PFSK-1 (cell line): ENCODE data around the gene CARS2.

ENCODE experiments used
- POLR2AphosphoS5 ChIP-seq: IDR thresholded peaks from 2 replicates; pipeline ENCODE4 v1.6.1; 2012; ENCODE audit warnings: low read depth, mild to moderate bottlenecking, control low read depth, low read length, moderate library complexity
- TAF1 ChIP-seq: IDR thresholded peaks from 2 replicates; pipeline ENCODE4 v1.6.1; 2012; ENCODE audit warnings: low read length, control low read depth, borderline replicate concordance; ENCODE audit not compliant: insufficient read depth

DNA sequence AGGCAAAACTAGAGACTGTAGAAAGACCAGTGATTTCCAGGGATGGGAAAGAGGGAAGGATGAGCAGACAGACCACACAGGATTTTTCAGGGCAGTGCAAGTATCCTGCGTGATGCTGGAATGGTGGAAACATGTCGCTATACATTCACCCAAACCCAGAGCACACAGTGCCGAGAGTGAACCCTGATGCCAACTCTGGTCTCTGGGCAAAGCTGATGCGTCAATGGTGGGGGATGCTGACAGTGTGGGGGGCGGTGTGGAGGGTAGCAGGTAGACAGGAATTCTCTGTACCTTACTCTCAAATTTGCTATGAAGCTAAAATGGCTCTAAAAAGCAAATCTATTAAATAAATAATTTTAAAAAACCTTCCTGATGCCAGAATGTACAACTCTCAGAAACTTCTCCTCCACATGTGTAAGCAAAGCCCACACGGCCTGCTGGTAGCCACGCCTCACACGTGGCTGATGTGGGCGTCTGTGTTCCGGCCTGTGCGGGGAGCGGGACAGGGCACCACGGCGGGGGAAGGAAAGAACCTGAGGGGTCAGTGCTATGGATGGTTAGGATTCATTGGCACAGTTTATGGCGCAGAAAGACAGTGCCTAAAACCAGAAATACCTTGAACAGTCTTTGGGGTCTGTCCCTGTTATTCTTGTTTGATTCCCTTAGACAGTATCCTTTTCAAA lies 23.9 kb downstream of the CARS2 start:
- no peak for TF ChIP-seq TAF1
- no peak for TF ChIP-seq POLR2AphosphoS5
